Erythroblast (primary cell): ENCODE data around the gene GPR176.

Experiments
- GATA1 ChIP-seq: IDR thresholded peaks from 2 replicates; pipeline ENCODE4 v1.6.1; 2011; ENCODE audit warnings: low read depth, mild to moderate bottlenecking, control low read depth, low read length, moderate library complexity
- POLR2A ChIP-seq: IDR thresholded peaks from 2 replicates; pipeline ENCODE4 v1.6.1; 2011; ENCODE audit warnings: mild to moderate bottlenecking, low read length

- TF ChIP-seq POLR2A (no peak), GATA1 (no peak)
These were observed 85.8 kb downstream of the GPR176 start for GRCh38 chr15:39834256-39834655.
